Breast epithelium (tissue), 4 donors: ENCODE data around the gene PCDHGA7. TPM values are rescaled to one million over a fixed set of nuclear protein-coding genes. Genes with fewer than 3 reads are reported as not detected.
A peak's percentile ranks its signal among the peaks of the same experiment; 100 is the strongest.
"Not testable (repeated sequence)": the region's sequence is repeated elsewhere in the genome, so short reads cannot be mapped to it uniquely, and the experiment has no call there.

ENCODE experiments used
- DNase-seq, 2 donors: peaks; one replicate each; pipeline ENCODE4 v3.0.0-alpha.2; 2019; ENCODE audit warnings: low spot score in 2 of 2
- H3K27ac ChIP-seq, 2 donors: fragments of 200-600 bp; sonication (generic) in 1 of 2; one replicate each; pipeline ENCODE4 v1.5.1; 2016 to 2019; ENCODE audit warnings: mild to moderate bottlenecking in 1 of 2
- H3K27me3 ChIP-seq, 2 donors: fragments of 200-600 bp; sonication (generic) in 1 of 2; one replicate each; pipeline versions ENCODE4 v1.5.1 to v1.6.0; 2017 to 2019; ENCODE audit warnings: control low read depth in 1 of 2, mild to moderate bottlenecking in 1 of 2
- H3K36me3 ChIP-seq: fragments of 200-600 bp; one replicate; pipeline ENCODE4 v1.5.1; 2019
- H3K4me1 ChIP-seq, 2 donors: fragments of 200-600 bp; sonication (generic); one replicate each; pipeline ENCODE4 v1.5.1; 2016 to 2019; ENCODE audit warnings: control low read depth in 1 of 2
- H3K4me3 ChIP-seq, 3 donors: fragments of 200-600 bp; sonication (generic); 1 replicate in 2 of 3; 2 replicates in 1 of 3; pipeline ENCODE4 v1.5.1; 2016 to 2019; ENCODE audit warnings: mild to moderate bottlenecking in 3 of 3, moderate library complexity in 2 of 3
- H3K9me3 ChIP-seq, 2 donors: fragments of 200-600 bp; sonication (generic) in 1 of 2; one replicate each; pipeline ENCODE4 v1.5.1; 2016 to 2019; ENCODE audit warnings: control low read depth in 1 of 2
- CTCF ChIP-seq, 3 donors: fragments of 450-650 bp; IDR thresholded peaks; one replicate each; pipeline ENCODE4 v1.5.1; 2016 to 2017; ENCODE audit warnings: antibody characterized with exemption in 3 of 3, mild to moderate bottlenecking in 3 of 3, moderate library complexity in 3 of 3
- POLR2A ChIP-seq: fragments of 450-650 bp; IDR thresholded peaks from one replicate; pipeline ENCODE4 v1.6.1; 2016; ENCODE audit warnings: antibody characterized with exemption, mild to moderate bottlenecking, moderate library complexity
- POLR2AphosphoS5 ChIP-seq, 3 donors: sonication (generic); formaldehyde crosslinking; IDR thresholded peaks; one replicate each; pipeline ENCODE4 v1.6.1; 2017; ENCODE audit warnings: antibody characterized with exemption in 3 of 3
- intact Hi-C: fragments of 100-400 bp; cut with DNase I; formaldehyde crosslinking; loops from one replicate; pipeline ENCODE4 v1.15.1; 2023; ENCODE audit warnings: low total_unique reads
- total RNA-seq, 3 donors: library from RNA; depleted of rRNA; stranded (reverse); fragments of >200 nt; gene quantifications; one replicate each; pipeline ENCODE4 v1.1.0, GENCODE V29; 2016

PCDHGA7 gene
- total RNA-seq, 3 donors from 2014 or later = 3.7 to 10.8 (median 10.0) TPM

- intact Hi-C loops = no loop called here
- H3K36me3 ChIP-seq = no peaks in the 10 kb centered on the region
- no peaks in the 10 kb centered on the region for H3K27me3 ChIP-seq
- no peak for DNase-seq
- H3K4me3 ChIP-seq = peak within 1 kb of the TSS; percentile 15 to 34 (median 17)
- H3K9me3 ChIP-seq = peaks cover 87 to 100% of the 10 kb centered on the region in 2 donors
- H3K4me1 ChIP-seq = no peaks in the 10 kb centered on the region
- no peak within 1 kb of the TSS for H3K27ac ChIP-seq
- TF ChIP-seq POLR2A = no peak
- TF ChIP-seq CTCF (IDR thresholded peaks at IDR 0.05) = no peak
- TF ChIP-seq POLR2AphosphoS5 (IDR thresholded peaks at IDR 0.05) = no peak
Observed at GRCh38 chr5:141369994-141370848, 12.3 kb upstream of the PCDHGA7 start, which contains the start of gene PCDHGB3. TSS of gene PCDHGB3 (plus strand) at chr5:141370242. CDS start at chr5:141370395, 153 bp downstream.

DNA sequence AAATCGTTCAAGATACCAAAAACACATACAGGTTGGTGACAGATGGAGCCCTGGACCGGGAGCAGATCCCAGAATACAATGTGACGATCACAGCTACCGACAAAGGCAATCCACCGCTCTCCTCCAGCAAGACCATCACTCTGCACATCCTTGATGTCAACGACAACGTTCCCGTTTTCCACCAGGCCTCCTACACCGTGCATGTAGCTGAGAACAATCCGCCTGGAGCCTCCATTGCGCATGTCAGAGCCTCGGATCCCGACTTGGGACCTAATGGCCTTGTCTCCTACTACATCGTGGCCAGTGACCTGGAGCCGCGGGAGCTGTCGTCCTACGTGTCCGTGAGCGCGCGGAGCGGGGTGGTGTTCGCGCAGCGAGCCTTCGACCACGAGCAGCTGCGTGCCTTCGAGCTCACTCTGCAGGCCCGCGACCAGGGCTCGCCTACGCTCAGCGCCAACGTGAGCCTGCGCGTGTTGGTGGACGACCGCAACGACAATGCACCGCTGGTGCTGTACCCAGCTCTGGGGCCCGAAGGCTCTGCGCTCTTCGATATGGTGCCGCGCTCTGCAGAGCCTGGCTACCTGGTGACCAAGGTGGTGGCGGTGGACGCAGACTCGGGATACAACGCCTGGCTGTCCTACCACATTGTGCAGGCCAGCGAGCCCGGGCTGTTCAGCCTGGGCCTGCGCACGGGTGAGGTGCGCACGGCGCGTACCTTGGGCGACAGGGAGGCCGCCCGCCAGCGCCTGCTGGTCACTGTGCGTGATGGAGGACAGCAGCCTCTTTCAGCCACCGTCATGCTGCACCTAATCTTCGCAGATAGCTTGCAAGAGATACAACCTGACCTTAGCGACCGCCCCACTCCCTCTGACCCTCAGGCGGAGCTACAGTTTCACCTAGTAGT, 10.7 kb upstream of the PCDHGA7 start:
- Histone ChIP-seq H3K4me1 (no peaks in the 10 kb centered on the region), H3K27ac (no peak overlapping the region), H3K27me3 (no peaks in the 10 kb centered on the region), H3K36me3 (no peaks in the 10 kb centered on the region), H3K4me3 (peak overlapping the region in 1 of 3 donors; percentile 9), H3K9me3 (peaks cover 87 to 99% of the 10 kb centered on the region in 2 donors)
- intact Hi-C loops = no loop called here
- DNase-seq = no peak
- TF ChIP-seq POLR2AphosphoS5 (IDR thresholded peaks at IDR 0.05) = no peak

DNA sequence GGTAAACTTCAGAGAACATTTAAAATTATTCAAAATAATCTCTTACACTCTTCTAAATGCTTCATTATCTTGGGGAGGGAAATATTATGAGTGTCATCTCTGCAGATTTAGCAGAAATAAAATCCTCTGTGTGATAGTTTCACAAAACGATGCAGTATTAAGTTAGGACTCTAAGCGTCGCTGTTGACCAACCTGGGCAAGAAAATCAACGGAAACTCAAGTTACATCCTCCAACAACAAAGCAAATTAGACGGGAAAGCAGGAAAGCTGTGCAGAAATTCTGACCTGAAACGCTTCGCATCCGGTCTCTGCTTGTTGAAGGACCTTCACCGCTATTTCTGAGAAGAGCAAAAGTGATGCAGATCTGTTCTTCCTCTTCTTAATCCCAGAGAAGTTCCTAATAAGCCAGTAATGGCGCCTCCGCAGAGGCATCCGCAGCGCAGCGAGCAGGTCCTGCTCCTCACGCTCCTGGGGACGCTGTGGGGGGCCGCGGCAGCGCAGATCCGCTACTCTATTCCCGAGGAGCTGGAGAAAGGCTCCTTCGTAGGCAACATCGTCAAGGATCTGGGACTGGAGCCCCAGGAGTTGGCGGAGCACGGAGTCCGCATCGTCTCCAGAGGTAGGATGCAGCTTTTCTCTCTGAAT, 8.7 kb upstream of the PCDHGA7 start, which contains the start of gene PCDHGA6:
PCDHGA6 (plus strand) TSS at position 219 of the 645 bp plus-strand sequence; CDS start at position 412, 193 bp downstream.
- H3K27ac ChIP-seq = no peak within 1 kb of the TSS
- peaks cover 79 to 99% of the 10 kb centered on the region in 2 donors for H3K9me3 ChIP-seq
- intact Hi-C loops = no loop called here
- H3K4me3 ChIP-seq = peak within 1 kb of the TSS; percentile 19 to 55 (median 30)
- DNase-seq = no peak
- H3K27me3 ChIP-seq = no peaks in the 10 kb centered on the region
- TF ChIP-seq CTCF (IDR thresholded peaks at IDR 0.05) (no peak), POLR2AphosphoS5 (IDR thresholded peaks at IDR 0.05) (no peak), POLR2A (no peak)
- H3K36me3 ChIP-seq = no peaks in the 10 kb centered on the region
- no peaks in the 10 kb centered on the region for H3K4me1 ChIP-seq

- H3K9me3 ChIP-seq = peaks cover 72 to 99% of the 10 kb centered on the region in 2 donors
- intact Hi-C loops = no loop called here
Observed at GRCh38 chr5:141374627-141375026, 7.9 kb upstream of the PCDHGA7 start.

DNA sequence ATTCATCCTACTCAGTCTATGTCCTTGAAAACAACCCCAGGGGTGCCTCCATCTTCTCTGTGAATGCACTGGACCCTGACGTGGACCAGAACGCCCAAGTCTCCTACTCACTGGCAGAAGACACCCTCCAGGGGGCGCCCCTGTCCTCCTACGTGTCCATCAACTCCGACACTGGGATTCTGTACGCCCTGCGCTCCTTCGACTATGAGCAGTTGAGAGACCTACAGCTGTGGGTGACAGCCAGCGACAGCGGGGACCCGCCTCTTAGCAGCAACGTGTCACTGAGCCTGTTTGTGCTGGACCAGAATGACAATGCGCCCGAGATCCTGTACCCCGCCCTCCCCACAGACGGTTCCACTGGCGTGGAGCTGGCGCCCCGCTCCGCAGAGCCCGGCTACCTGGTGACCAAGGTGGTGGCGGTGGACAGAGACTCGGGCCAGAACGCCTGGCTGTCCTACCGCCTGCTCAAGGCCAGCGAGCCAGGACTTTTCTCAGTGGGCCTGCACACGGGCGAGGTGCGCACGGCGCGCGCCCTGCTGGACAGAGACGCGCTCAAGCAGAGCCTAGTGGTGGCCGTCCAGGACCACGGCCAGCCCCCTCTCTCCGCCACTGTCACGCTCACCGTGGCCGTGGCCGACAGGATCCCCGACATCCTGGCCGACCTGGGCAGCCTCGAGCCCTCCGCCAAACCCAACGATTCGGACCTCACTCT, 6.9 kb upstream of the PCDHGA7 start:
- H3K9me3 ChIP-seq = peaks cover 70 to 98% of the 10 kb centered on the region in 2 donors

More at GRCh38 chr5:141374627-141375026, 7.9 kb upstream of the PCDHGA7 start:
- no peak for DNase-seq
- H3K27me3 ChIP-seq = no peaks in the 10 kb centered on the region
- H3K4me3 ChIP-seq = peak overlapping the region in 1 of 3 donors; percentile 55
- H3K27ac ChIP-seq = no peak overlapping the region
- H3K4me1 ChIP-seq = no peaks in the 10 kb centered on the region
- no peaks in the 10 kb centered on the region for H3K36me3 ChIP-seq
- TF ChIP-seq POLR2A (no peak), CTCF (IDR thresholded peaks at IDR 0.05) (no peak), POLR2AphosphoS5 (IDR thresholded peaks at IDR 0.05) (no peak)

More for the DNA sequence above, 6.9 kb upstream of the PCDHGA7 start:
- DNase-seq, H3K36me3 ChIP-seq, H3K4me1 ChIP-seq, H3K27ac ChIP-seq, H3K4me3 ChIP-seq, intact Hi-C loops, H3K27me3 ChIP-seq: not testable (repeated sequence)
